ENCODE data around the gene SYPL2. TPM values are rescaled to one million over a fixed set of nuclear protein-coding genes. Genes with fewer than 3 reads are reported as not detected.

The SYPL2 gene
- total and polyA plus RNA-seq, 2 of the 8 experiments (the other 6 are each of a cell fraction or from before 2014, with no cell fraction given): 1.5 TPM

- no peak for TF ChIP-seq ASH2L (IDR thresholded peaks at IDR 0.05; ENCODE audit: low read length)
- H3K23me2 ChIP-seq (ENCODE audit: low read depth, low read length): no peaks in the 10 kb centered on the region
- no peak overlapping the region for H2BK5ac ChIP-seq (ENCODE audit: low read depth, low read length)
- H2BK20ac ChIP-seq (ENCODE audit: low read length): no peak overlapping the region
- ChIA-PET CTCF (ENCODE audit: partially characterized antibody) (interaction anchor here (0.8 to 1.1 kb wide), 2 partner anchors 15 to 78 kb away, joined by 3 read pairs; no protein-coding TSS in a partner anchor), POLR2A (ENCODE audit: partially characterized antibody) (no interaction called here)
- H3K4ac ChIP-seq (replicated peaks; ENCODE audit: insufficient read length, low read depth, low read length): no peak overlapping the region
- no peak overlapping the region for H2BK120ac ChIP-seq (replicated peaks; ENCODE audit: low read depth, low read length)
- H3K9me3 ChIP-seq (ENCODE audit: insufficient read depth in 2 of 2, low read depth in 1 of 2, low read length in 1 of 2): peaks cover 4 to 16% of the 10 kb centered on the region in 2 experiments
- H3K14ac ChIP-seq (ENCODE audit: insufficient read length): no peak overlapping the region
- no peak for DNase-seq (ENCODE audit: low read depth in 1 of 2, low spot score in 2 of 2)
- H3K18ac ChIP-seq (ENCODE audit: extremely low read depth, low read length): no peak overlapping the region
- no peaks in the 10 kb centered on the region for H3K79me2 ChIP-seq (ENCODE audit: control insufficient read depth in 1 of 2, insufficient read depth in 2 of 2, low read length in 2 of 2)
- no peaks in the 10 kb centered on the region for H3K79me1 ChIP-seq (ENCODE audit: low read depth, low read length)
- no peak overlapping the region for H3K27ac ChIP-seq (ENCODE audit: low read depth, low read length)
- no peaks in the 10 kb centered on the region for H3K27me3 ChIP-seq (replicated peaks in 1 of 4; ENCODE audit: control insufficient read depth in 3 of 4, extremely low read depth in 1 of 4, insufficient read depth in 3 of 4, low read length in 3 of 4)
- no peak overlapping the region for H2BK12ac ChIP-seq (ENCODE audit: low read depth, low read length)
- no peak overlapping the region for H3K9ac ChIP-seq (replicated peaks in 1 of 4; ENCODE audit: extremely low read depth in 1 of 4, low read depth in 3 of 4, low read length in 3 of 4)
- no peak overlapping the region for H2AFZ ChIP-seq (ENCODE audit: low read length)
- no peak overlapping the region for H2AK5ac ChIP-seq (ENCODE audit: low read depth, low read length)
- H3K4me3 ChIP-seq (ENCODE audit: extremely low read depth in 1 of 4, insufficient read depth in 2 of 4, low read depth in 3 of 4, low read length in 4 of 4): no peak overlapping the region
- peak; percentile 36 for FAIRE-seq
- H4K20me1 ChIP-seq (replicated peaks in 1 of 2; ENCODE audit: control insufficient read depth in 1 of 2, insufficient read depth in 2 of 2, low read length in 2 of 2): no peaks in the 10 kb centered on the region
- no peaks in the 10 kb centered on the region for H3K36me3 ChIP-seq (ENCODE audit: control insufficient read depth in 2 of 4, insufficient read depth in 4 of 4, low read length in 3 of 4)
- H3K56ac ChIP-seq (replicated peaks; ENCODE audit: insufficient read length, low read depth, low read length): no peak overlapping the region
- no peak overlapping the region for H2BK15ac ChIP-seq (ENCODE audit: low read length)
- H4K91ac ChIP-seq (replicated peaks; ENCODE audit: insufficient read length, low read length): no peak overlapping the region
- no peak overlapping the region for H4K8ac ChIP-seq (ENCODE audit: extremely low read depth, insufficient read depth, low read length)
- H3K23ac ChIP-seq (ENCODE audit: insufficient read length): no peak overlapping the region
- 80% methylated on average over 1 of the region's 1 CpG; no CpG with 5 or more reads in 1 of the 2 experiments for WGBS, 2 experiments (ENCODE audit: extremely low coverage in 1 of 2, insufficient coverage in 1 of 2, insufficient read length in 1 of 2, insufficient replicate concordance in 2 of 2, low coverage in 1 of 2, low lambda C conversion rate in 2 of 2, missing lambda C conversion rate in 1 of 2)
- H3K4me2 ChIP-seq (ENCODE audit: insufficient read depth in 1 of 2, low read depth in 2 of 2, low read length in 2 of 2): no peak overlapping the region
- no peaks in the 10 kb centered on the region for H3K4me1 ChIP-seq (replicated peaks in 1 of 4; ENCODE audit: control insufficient read depth in 3 of 4, insufficient read depth in 4 of 4, low read length in 3 of 4)
- H4K5ac ChIP-seq (ENCODE audit: insufficient read length, low read depth, low read length): no peak overlapping the region
Observed at GRCh38 chr1:109454497-109455133, 11.7 kb upstream of the SYPL2 start.
